MM.1S (cell line): ENCODE data around the gene UBE2R2.

Experiments used
- CTCF ChIP-seq: fragments of 300-600 bp; sonication (generic); IDR thresholded peaks from 2 replicates; pipeline ENCODE4 v1.5.1; 2016; ENCODE audit warnings: antibody characterized with exemption, low read length, mixed read lengths
- EZH2 ChIP-seq: fragments of 300-600 bp; sonication (generic); optimal IDR thresholded peaks from 2 replicates; pipeline ENCODE3; 2017; ENCODE audit warnings: low read depth, mild to moderate bottlenecking, antibody characterized with exemption, low read length, mixed read lengths
- EZH2phosphoT487 ChIP-seq: fragments of 300-600 bp; sonication (generic); IDR thresholded peaks from 2 replicates; pipeline ENCODE4 v1.6.1; 2018; ENCODE audit warnings: antibody characterized with exemption, low read length

GRCh38 chr9:33959725-33960124 is 142.8 kb downstream of the UBE2R2 start:
- TF ChIP-seq CTCF = no peak
- no peak for TF ChIP-seq EZH2
- no peak for TF ChIP-seq EZH2phosphoT487
